ENCODE results near the gene MYO10.
"Not testable (repeated sequence)": the region's sequence is repeated elsewhere in the genome, so short reads cannot be mapped to it uniquely, and the experiment has no call there.

The MYO10 gene

GRCh38 chr5:16883806-16884205 lies 52.3 kb downstream of the MYO10 start:
- DNase-seq, result no peak

- no peak for DNase-seq
Measured at GRCh38 chr5:16883176-16883575, 52.9 kb downstream of the MYO10 start.

- DNase-seq, result no peak
Measured at GRCh38 chr5:16881251-16881650, 54.8 kb downstream of the MYO10 start.

GRCh38 chr5:16880547-16880946 lies 55.5 kb downstream of the MYO10 start:
- no peak for DNase-seq

GRCh38 chr5:16879650-16880049 lies 56.4 kb downstream of the MYO10 start:
- DNase-seq, result no peak

- no peak for DNase-seq
Measured at GRCh38 chr5:16879191-16879590, 56.9 kb downstream of the MYO10 start.

- no peak for DNase-seq
Measured at GRCh38 chr5:16877267-16877935, 58.7 kb downstream of the MYO10 start.

GRCh38 chr5:16874424-16874823 lies 61.7 kb downstream of the MYO10 start:
- not testable (repeated sequence) for DNase-seq

- no peak for DNase-seq
Measured at GRCh38 chr5:16871746-16872339, 64.2 kb downstream of the MYO10 start.

GRCh38 chr5:16870878-16871277 lies 65.2 kb downstream of the MYO10 start:
- DNase-seq, result no peak

- DNase-seq, result no peak
Measured at GRCh38 chr5:16869821-16870796, 66.0 kb downstream of the MYO10 start.

- DNase-seq, result no peak
Measured at GRCh38 chr5:16867577-16867953, 68.5 kb downstream of the MYO10 start.

- no peak for DNase-seq
Measured at GRCh38 chr5:16866795-16867576, 69.1 kb downstream of the MYO10 start.

- no peak for DNase-seq
Measured at GRCh38 chr5:16866273-16866672, 69.8 kb downstream of the MYO10 start.

GRCh38 chr5:16865151-16865550 lies 70.9 kb downstream of the MYO10 start:
- no peak for DNase-seq

GRCh38 chr5:16864631-16865131 lies 71.4 kb downstream of the MYO10 start:
- DNase-seq, result no peak

- no peak for DNase-seq
Measured at GRCh38 chr5:16863469-16863946, 72.6 kb downstream of the MYO10 start.

GRCh38 chr5:16862777-16863176 lies 73.3 kb downstream of the MYO10 start:
- no peak for DNase-seq

GRCh38 chr5:16859346-16859745 lies 76.7 kb downstream of the MYO10 start:
- DNase-seq, result no peak

GRCh38 chr5:16858151-16858550 lies 77.9 kb downstream of the MYO10 start:
- DNase-seq, result no peak

GRCh38 chr5:16857635-16858034 lies 78.5 kb downstream of the MYO10 start:
- DNase-seq, result no peak

- DNase-seq, result no peak
Measured at GRCh38 chr5:16856531-16856930, 79.6 kb downstream of the MYO10 start.

GRCh38 chr5:16855898-16856297 lies 80.2 kb downstream of the MYO10 start:
- DNase-seq, result no peak
